Measurements from ENCODE around the gene EPHA3. TPM values are rescaled to one million over a fixed set of nuclear protein-coding genes. Genes with fewer than 3 reads are reported as not detected.

The EPHA3 gene
- total RNA-seq, 1 donor from 2014 or later: 24.6 TPM

DNA sequence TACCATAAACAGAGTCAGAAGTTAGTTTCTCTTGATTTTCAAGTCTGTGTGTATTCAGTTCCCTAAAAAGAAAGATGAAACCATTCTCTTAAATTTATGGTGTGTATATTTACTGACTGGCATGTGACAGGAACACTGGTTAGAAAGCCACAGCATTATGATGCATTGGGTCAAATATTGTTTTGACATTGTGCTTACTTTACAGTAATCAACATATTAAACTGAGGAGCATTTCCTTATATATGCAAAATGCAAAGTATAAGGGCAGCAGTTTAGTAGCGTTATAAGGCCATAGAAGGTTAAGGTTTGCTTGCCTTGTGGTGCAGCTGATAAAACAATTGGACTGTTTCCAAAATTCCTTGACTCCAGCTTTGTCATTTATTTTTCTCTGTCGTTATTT, 72.9 kb downstream of the EPHA3 start:
- Mint-ChIP-seq H3K27me3 (ENCODE audit: low read depth) (no peaks in the 10 kb centered on the region), H3K4me1 (peaks cover 32% of the 10 kb centered on the region), H3K27ac (ENCODE audit: unreplicated experiment) (no peak overlapping the region), H3K4me3 (no peak overlapping the region), H3K36me3 (ENCODE audit: low read depth) (no peaks in the 10 kb centered on the region), H3K9me3 (no peaks in the 10 kb centered on the region)
- no peak for DNase-seq (ENCODE audit: low read depth, low spot score)
- TF ChIP-seq, protein P1, sequence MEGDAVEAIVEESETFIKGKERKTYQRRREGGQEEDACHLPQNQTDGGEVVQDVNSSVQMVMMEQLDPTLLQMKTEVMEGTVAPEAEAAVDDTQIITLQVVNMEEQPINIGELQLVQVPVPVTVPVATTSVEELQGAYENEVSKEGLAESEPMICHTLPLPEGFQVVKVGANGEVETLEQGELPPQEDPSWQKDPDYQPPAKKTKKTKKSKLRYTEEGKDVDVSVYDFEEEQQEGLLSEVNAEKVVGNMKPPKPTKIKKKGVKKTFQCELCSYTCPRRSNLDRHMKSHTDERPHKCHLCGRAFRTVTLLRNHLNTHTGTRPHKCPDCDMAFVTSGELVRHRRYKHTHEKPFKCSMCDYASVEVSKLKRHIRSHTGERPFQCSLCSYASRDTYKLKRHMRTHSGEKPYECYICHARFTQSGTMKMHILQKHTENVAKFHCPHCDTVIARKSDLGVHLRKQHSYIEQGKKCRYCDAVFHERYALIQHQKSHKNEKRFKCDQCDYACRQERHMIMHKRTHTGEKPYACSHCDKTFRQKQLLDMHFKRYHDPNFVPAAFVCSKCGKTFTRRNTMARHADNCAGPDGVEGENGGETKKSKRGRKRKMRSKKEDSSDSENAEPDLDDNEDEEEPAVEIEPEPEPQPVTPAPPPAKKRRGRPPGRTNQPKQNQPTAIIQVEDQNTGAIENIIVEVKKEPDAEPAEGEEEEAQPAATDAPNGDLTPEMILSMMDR (conservative IDR thresholded peaks at IDR 0.05): no peak

DNA sequence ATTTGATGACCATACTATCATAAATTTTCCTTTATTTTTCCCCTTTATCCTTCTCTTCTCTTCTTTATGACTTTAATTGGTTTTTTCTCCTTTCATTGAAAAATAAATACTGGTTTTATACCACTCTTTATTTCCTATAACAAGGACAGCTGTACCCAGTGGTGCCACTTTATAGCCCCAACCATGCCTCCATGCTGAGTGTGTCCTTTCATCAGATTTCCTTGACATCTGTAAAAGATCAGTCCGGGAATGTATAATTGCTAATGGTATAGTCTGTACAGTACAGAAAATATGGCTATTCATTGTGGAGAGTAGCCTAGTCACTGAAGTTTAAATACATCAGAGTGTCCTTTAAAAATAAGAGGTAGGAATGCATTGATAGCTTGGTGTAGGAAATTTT, 74.6 kb downstream of the EPHA3 start:
- Mint-ChIP-seq H3K27ac (ENCODE audit: unreplicated experiment) (no peak overlapping the region), H3K36me3 (ENCODE audit: low read depth) (no peaks in the 10 kb centered on the region)
- no peak for DNase-seq (ENCODE audit: low read depth, low spot score)

DNA sequence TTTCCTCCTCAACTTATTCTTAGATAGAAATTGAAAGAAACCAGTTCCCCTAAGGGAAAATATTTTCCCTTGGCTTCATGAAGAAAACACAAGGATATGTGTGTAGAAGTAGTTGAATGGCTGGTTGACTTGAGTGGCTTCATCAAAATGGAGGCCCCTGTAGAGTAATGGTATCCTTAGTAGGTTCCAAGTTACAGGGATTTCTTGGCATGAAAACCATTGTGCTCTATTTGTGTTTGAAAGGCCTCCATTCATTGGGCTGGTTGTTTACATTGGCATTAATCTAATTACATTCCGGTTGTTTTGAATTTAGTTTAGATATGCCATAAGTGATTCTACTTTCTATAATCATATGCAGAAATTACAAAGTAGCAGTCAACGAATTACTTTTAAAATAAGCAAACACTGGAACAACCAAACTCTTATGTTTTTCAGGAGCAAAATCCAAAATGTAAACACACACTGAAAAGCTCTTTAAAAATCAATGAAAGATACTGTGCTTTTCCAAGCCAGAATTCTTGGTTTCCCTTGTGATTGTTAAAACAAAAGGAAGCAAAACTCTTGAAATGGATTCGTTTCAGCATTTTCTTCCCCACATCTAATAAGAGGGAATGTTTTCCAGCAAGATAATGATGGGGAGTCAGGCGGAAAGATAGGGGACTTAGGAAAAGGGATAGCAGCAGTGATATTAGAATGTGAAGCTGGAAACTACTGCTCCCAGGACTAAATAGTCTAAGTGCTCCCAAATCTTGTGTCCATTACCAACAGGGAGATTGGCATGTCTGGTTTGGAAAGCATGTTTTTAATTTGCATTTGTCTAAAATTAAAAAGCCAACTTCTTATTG, 77.0 kb downstream of the EPHA3 start:
- DNase-seq (ENCODE audit: low read depth, low spot score): no peak
- Mint-ChIP-seq H3K27ac (ENCODE audit: unreplicated experiment) (no peak overlapping the region), H3K27me3 (ENCODE audit: low read depth) (no peaks in the 10 kb centered on the region), H3K4me3 (no peak overlapping the region), H3K4me1 (peaks cover 22% of the 10 kb centered on the region), H3K9me3 (no peaks in the 10 kb centered on the region), H3K36me3 (ENCODE audit: low read depth) (no peaks in the 10 kb centered on the region)
- TF ChIP-seq, protein P1 (conservative IDR thresholded peaks at IDR 0.05): no peak

More for the DNA sequence above, 74.6 kb downstream of the EPHA3 start:
- Mint-ChIP-seq H3K4me3 (no peak overlapping the region), H3K9me3 (no peaks in the 10 kb centered on the region), H3K4me1 (peaks cover 34% of the 10 kb centered on the region), H3K27me3 (ENCODE audit: low read depth) (no peaks in the 10 kb centered on the region)
- TF ChIP-seq, protein P1 (conservative IDR thresholded peaks at IDR 0.05): no peak

DNA sequence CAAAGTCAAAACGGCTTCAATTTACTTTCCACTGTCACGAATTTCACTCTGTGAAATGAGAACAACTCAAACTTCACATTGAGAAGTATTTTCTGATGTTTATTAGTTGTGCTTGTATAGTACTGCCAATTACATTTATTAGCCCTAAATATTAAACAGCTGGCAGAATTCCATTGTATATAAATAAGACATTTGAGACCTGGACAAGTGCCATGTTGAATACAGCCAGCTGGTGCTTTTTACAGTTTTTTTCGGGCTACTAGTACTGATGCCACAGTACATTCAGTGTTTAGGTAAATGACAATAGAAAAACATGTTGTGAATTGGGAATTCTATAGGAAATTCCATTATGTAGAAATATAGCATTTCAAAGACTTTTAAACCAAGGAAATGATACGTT, 79.0 kb downstream of the EPHA3 start:
- H3K4me1 Mint-ChIP-seq: peaks cover 9% of the 10 kb centered on the region
- TF ChIP-seq, protein P1 (conservative IDR thresholded peaks at IDR 0.05): no peak
- DNase-seq (ENCODE audit: low read depth, low spot score): no peak
- no peaks in the 10 kb centered on the region for H3K36me3 Mint-ChIP-seq (ENCODE audit: low read depth)
- H3K4me3 Mint-ChIP-seq: no peak overlapping the region
- no peaks in the 10 kb centered on the region for H3K27me3 Mint-ChIP-seq (ENCODE audit: low read depth)
- no peak overlapping the region for H3K27ac Mint-ChIP-seq (ENCODE audit: unreplicated experiment)
- H3K9me3 Mint-ChIP-seq: no peaks in the 10 kb centered on the region

DNA sequence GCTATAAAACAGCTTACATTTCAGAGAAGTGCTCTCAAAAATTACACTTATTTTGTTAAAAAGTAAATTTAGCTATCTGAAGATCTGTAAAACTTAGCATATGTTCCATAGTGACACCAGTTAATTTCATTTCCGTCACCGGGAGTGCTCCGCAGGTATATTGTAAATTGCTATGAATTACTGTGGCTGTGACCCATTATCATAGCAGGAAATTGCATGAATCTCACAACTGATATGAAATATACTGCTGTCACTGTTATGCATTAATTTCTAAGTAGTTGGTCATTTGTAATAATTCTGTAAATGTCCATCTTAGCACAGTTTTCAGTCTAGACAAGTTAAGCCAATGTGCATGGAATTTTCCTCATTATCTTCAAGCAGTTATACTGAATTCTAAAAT, 91.2 kb downstream of the EPHA3 start:
- Mint-ChIP-seq H3K9me3 (peaks cover 2% of the 10 kb centered on the region), H3K4me3 (no peak overlapping the region)
- TF ChIP-seq, protein P1 (conservative IDR thresholded peaks at IDR 0.05): no peak

More for the DNA sequence above, 91.2 kb downstream of the EPHA3 start:
- Mint-ChIP-seq H3K36me3 (ENCODE audit: low read depth) (peaks cover 5% of the 10 kb centered on the region), H3K27ac (ENCODE audit: unreplicated experiment) (no peak overlapping the region), H3K4me1 (no peaks in the 10 kb centered on the region), H3K27me3 (ENCODE audit: low read depth) (no peaks in the 10 kb centered on the region)
- DNase-seq (ENCODE audit: low read depth, low spot score): no peak

Data from neural crest cell (in vitro differentiated cells).